ENCODE results near the gene TMEM108. TPM values are rescaled to one million over a fixed set of nuclear protein-coding genes. Genes with fewer than 3 reads are reported as not detected.
A peak's percentile ranks its signal among the peaks of the same experiment; 100 is the strongest.

The TMEM108 gene
- total and polyA plus RNA-seq, 5 donors from 2014 or later, result 0.11 TPM; not detected in 4

DNA sequence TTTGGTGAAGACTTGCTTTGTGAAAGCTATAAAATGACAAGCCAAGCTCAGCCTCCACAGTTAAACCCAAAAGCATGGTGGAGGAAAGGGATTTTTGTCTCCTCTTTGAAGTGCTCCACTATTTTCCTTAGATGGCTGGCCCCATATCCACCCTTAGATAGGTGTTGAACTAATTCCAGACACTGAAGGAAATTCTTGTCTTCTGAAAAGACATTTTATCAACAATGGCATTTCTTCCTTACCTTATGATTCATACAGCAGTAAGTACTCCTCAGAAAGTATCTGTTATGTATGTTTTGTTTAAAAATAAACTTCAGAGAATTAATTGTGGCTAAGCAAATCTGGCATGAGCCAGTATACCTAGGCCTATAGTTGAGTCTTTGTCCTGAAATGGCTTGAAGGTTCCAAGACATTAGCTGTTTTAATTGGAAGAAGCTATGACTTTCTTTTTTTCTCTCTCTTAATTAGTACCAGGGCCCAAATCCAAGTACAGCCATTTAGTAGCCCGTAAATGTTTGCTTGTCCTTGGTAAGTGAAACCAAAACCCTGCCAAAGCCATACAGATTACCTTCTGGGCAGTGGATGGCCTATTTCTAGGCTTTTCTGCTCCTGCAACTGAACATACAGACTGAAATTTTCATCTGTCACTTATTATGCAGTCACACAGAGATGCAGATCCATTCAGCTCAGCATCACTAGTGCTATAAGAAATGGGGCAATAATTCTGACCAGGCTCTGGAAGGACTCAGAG lies 356.5 kb downstream of the TMEM108 start:
- H3K27me3 ChIP-seq (ENCODE audit: control insufficient read depth, insufficient read depth, low read length), result no peaks in the 10 kb centered on the region
- H3K4me1 Mint-ChIP-seq, result peaks cover 0 to 14% (median 5%) of the 10 kb centered on the region in 4 donors

DNA sequence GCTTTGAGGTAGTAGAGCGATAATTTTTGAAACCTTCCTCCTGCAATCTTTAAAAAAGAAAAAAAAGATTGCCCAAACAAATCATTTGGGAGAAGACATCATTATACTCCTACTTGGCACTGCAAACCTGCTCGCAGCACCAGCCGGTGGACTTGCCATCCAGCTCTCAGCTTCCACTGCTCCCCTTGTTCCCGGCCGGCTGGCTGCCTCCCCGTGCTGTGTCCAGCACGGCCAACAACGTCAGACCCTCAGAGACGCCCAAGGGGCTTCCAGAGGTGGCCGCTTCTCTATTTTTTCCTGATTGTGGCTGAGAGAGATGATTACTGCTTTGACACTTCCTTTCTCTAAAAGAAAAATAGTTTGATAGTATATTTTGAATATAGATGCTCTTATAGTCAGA lies 358.7 kb downstream of the TMEM108 start:
- DNase-seq (no peak), ATAC-seq (ENCODE audit: low read depth in 2 of 2) (no peak)
- Mint-ChIP-seq H3K27me3 (no peaks in the 10 kb centered on the region), H3K9me3 (peaks cover 0 to 2% (median 0%) of the 10 kb centered on the region in 7 donors), H3K4me3 (no peak overlapping the region), H3K4me1 (peaks cover 0 to 12% (median 5%) of the 10 kb centered on the region in 4 donors), H3K27ac (no peak overlapping the region), H3K36me3 (no peaks in the 10 kb centered on the region)
- no peak overlapping the region for H3K4me3 ChIP-seq (ENCODE audit: low read depth, low read length)
- H3K36me3 ChIP-seq (ENCODE audit: control insufficient read depth, insufficient read depth, low read length), result no peaks in the 10 kb centered on the region
- H3K4me1 ChIP-seq (ENCODE audit: control insufficient read depth, insufficient read depth, low read length, poor library complexity, severe bottlenecking), result no peaks in the 10 kb centered on the region
- H3K27ac ChIP-seq (ENCODE audit: insufficient read depth, low read length, poor library complexity, severe bottlenecking), result no peak overlapping the region
- no peaks in the 10 kb centered on the region for H3K27me3 ChIP-seq (ENCODE audit: control insufficient read depth, insufficient read depth, low read length)
- H3K9me3 ChIP-seq (ENCODE audit: control insufficient read depth in 2 of 2, low read length in 2 of 2), result no peaks in the 10 kb centered on the region

More for the DNA sequence above, 356.5 kb downstream of the TMEM108 start:
- no peaks in the 10 kb centered on the region for H3K9me3 ChIP-seq (ENCODE audit: control insufficient read depth in 2 of 2, low read length in 2 of 2)
- no peaks in the 10 kb centered on the region for H3K36me3 Mint-ChIP-seq
- H3K9me3 Mint-ChIP-seq, result peaks cover 0 to 2% (median 0%) of the 10 kb centered on the region in 7 donors
- DNase-seq, result no peak
- H3K36me3 ChIP-seq (ENCODE audit: control insufficient read depth, insufficient read depth, low read length), result no peaks in the 10 kb centered on the region
- H3K4me1 ChIP-seq (ENCODE audit: control insufficient read depth, insufficient read depth, low read length, poor library complexity, severe bottlenecking), result no peaks in the 10 kb centered on the region
- H3K27ac Mint-ChIP-seq, result peak overlapping the region in 2 of 3 donors; percentile 7 to 52
- no peak overlapping the region for H3K27ac ChIP-seq (ENCODE audit: insufficient read depth, low read length, poor library complexity, severe bottlenecking)
- no peak overlapping the region for H3K4me3 Mint-ChIP-seq
- H3K4me3 ChIP-seq (ENCODE audit: low read depth, low read length), result no peak overlapping the region
- ATAC-seq (ENCODE audit: low read depth in 2 of 2), result no peak
- no peaks in the 10 kb centered on the region for H3K27me3 Mint-ChIP-seq

DNA sequence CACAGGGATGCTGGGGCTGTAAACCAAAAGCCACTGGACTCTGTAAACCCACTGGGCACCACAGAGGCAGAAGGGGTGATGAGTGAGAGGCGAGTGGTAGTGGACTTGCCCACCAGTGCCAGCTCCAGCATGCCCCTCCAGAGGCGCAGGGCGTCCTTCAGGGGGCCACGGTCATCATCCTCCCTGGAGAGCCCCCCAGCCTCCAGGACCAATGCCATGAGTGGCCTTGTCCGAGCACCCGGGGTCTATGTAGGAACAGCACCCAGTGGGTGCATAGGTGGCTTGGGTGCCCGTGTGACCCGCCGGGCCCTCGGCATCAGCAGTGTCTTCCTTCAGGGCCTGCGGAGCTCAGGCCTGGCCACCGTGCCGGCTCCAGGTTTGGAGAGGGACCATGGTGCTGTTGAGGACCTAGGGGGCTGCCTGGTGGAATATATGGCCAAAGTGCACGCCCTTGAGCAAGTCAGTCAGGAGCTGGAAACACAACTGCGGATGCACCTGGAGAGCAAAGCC lies 361.9 kb downstream of the TMEM108 start, which contains the start of gene BFSP2:
BFSP2 (plus strand) TSS at position 51 of the 510 bp plus-strand sequence; CDS start at position 79, 28 bp downstream.
- peaks cover 0 to 6% (median 3%) of the 10 kb centered on the region in 4 donors for H3K4me1 Mint-ChIP-seq
- H3K4me1 ChIP-seq (ENCODE audit: control insufficient read depth, insufficient read depth, low read length, poor library complexity, severe bottlenecking), result no peaks in the 10 kb centered on the region
- no peak within 1 kb of the TSS for H3K4me3 Mint-ChIP-seq
- H3K27me3 Mint-ChIP-seq, result no peaks in the 10 kb centered on the region
- ATAC-seq (ENCODE audit: low read depth in 2 of 2) (no peak), DNase-seq (no peak)
- no peak within 1 kb of the TSS for H3K27ac Mint-ChIP-seq
- H3K9me3 ChIP-seq (ENCODE audit: control insufficient read depth in 2 of 2, low read length in 2 of 2), result no peaks in the 10 kb centered on the region
- peaks cover 0 to 2% (median 0%) of the 10 kb centered on the region in 7 donors for H3K9me3 Mint-ChIP-seq
- H3K36me3 ChIP-seq (ENCODE audit: control insufficient read depth, insufficient read depth, low read length), result no peaks in the 10 kb centered on the region
- no peak within 1 kb of the TSS for H3K27ac ChIP-seq (ENCODE audit: insufficient read depth, low read length, poor library complexity, severe bottlenecking)
- no peak within 1 kb of the TSS for H3K4me3 ChIP-seq (ENCODE audit: low read depth, low read length)
- H3K36me3 Mint-ChIP-seq, result no peaks in the 10 kb centered on the region
- no peaks in the 10 kb centered on the region for H3K27me3 ChIP-seq (ENCODE audit: control insufficient read depth, insufficient read depth, low read length)

DNA sequence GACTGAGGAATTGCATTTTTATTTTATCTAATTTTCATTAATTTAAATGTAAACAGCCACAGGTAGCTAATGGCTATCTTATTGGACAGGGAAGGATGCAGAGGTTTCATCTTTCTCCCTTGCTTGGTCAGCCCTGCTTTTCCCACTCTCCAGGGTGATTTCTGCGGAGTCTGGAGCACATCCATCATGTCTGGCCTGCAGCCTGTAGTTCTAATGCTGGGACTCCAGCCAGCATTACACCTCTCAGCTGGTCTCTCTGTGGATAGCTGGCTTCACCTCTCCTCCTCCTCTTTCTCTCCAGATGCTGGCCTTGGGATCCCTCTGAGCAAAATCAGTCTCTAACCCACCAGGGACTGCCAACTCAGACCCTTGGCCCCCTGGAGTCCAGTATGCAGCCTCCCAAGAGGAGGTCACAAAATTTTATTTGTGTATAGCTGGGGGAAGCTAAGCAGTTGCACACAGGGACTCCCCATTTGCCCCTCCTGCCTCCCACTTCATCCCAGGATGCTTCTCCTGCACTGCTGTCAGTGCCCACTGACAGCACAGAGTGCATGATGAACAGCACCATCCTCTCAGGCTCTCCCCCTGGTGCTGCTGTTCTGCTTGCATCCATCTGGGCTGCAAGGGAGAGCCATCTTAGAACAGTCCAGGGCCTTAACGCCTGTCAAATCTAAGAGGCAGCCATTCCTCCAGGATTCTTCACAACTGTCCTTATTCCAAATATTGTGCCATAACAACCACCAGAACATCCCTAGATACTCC lies 363.4 kb downstream of the TMEM108 start:
- DNase-seq (no peak), ATAC-seq (ENCODE audit: low read depth in 2 of 2) (no peak)
- Mint-ChIP-seq H3K4me1 (no peaks in the 10 kb centered on the region), H3K27me3 (no peaks in the 10 kb centered on the region), H3K36me3 (no peaks in the 10 kb centered on the region), H3K9me3 (peaks cover 0 to under 1% (median 0%) of the 10 kb centered on the region in 7 donors), H3K4me3 (no peak overlapping the region), H3K27ac (no peak overlapping the region)
- no peaks in the 10 kb centered on the region for H3K36me3 ChIP-seq (ENCODE audit: control insufficient read depth, insufficient read depth, low read length)
- H3K4me3 ChIP-seq (ENCODE audit: low read depth, low read length), result no peak overlapping the region
- H3K9me3 ChIP-seq (ENCODE audit: control insufficient read depth in 2 of 2, low read length in 2 of 2), result no peaks in the 10 kb centered on the region
- no peak overlapping the region for H3K27ac ChIP-seq (ENCODE audit: insufficient read depth, low read length, poor library complexity, severe bottlenecking)
- H3K27me3 ChIP-seq (ENCODE audit: control insufficient read depth, insufficient read depth, low read length), result no peaks in the 10 kb centered on the region
- H3K4me1 ChIP-seq (ENCODE audit: control insufficient read depth, insufficient read depth, low read length, poor library complexity, severe bottlenecking), result no peaks in the 10 kb centered on the region

DNA sequence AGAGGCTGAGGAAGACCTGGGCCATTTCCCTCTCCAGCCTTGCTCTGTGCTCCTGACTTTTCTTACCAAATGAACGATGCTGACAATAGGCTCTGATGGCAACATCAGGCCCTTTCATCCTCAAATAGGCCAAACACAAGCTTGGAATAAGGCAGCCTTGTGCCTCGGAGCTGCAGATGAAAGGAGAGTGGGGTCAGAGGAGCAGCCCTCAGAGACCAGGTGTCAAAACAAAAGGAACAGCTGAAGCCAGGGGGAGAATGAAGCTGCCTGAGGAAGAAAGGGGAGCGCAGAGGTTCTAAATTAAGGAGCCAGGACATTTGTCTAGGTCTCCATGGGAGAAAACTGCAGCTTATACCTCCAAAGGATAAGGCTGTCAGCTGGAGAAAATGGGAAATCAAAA lies 366.7 kb downstream of the TMEM108 start:
- Histone ChIP-seq H3K27me3 (ENCODE audit: control insufficient read depth, insufficient read depth, low read length) (no peaks in the 10 kb centered on the region), H3K27ac (ENCODE audit: insufficient read depth, low read length, poor library complexity, severe bottlenecking) (no peak overlapping the region), H3K4me3 (ENCODE audit: low read depth, low read length) (no peak overlapping the region), H3K9me3 (ENCODE audit: control insufficient read depth in 2 of 2, low read length in 2 of 2) (no peaks in the 10 kb centered on the region), H3K4me1 (ENCODE audit: control insufficient read depth, insufficient read depth, low read length, poor library complexity, severe bottlenecking) (no peaks in the 10 kb centered on the region), H3K36me3 (ENCODE audit: control insufficient read depth, insufficient read depth, low read length) (no peaks in the 10 kb centered on the region)
- Mint-ChIP-seq H3K27ac (peak overlapping the region in 1 of 3 donors; percentile 61), H3K4me1 (no peaks in the 10 kb centered on the region), H3K4me3 (no peak overlapping the region), H3K36me3 (no peaks in the 10 kb centered on the region), H3K27me3 (no peaks in the 10 kb centered on the region), H3K9me3 (peaks cover 0 to 2% (median 0%) of the 10 kb centered on the region in 7 donors)
- DNase-seq (no peak), ATAC-seq (ENCODE audit: low read depth in 2 of 2) (no peak)

DNA sequence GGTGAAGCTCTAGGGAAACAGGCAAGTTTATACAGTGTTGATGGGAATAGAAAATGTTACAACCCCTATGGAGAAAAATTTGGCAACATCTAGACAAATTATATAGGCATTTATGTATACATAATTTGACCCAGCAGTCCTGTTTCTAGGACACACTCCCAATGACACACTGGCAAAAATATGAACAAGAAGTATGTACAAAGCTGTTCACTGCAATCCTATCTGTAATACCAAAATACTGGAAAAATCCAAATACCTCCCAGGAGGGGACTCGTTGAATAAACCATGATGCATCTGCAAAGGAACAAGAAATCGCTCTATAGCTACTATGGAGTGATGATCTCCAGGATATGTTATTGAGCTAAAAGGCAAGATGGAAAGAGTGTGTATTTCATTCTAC lies 370.2 kb downstream of the TMEM108 start:
- H3K4me3 Mint-ChIP-seq, result no peak overlapping the region
- no peak for ATAC-seq (ENCODE audit: low read depth in 2 of 2)

DNA sequence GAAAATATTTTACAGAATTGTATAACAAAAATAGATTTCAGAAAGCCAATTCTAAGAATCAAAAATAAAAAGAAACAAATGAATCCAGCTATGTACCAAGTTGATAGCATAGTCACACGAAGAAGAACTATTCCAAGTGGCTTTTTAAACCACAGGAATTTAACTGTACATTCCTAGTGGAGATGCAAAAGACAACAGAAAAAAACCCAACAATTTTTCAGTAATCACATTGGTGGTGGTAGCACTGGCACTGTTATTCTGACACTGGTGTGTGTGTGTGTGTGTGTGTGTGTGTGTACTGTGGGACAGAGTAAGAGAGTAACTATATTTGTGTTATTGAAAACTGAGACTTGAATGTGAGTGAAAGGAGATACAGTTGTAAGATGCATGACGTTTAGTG lies 370.8 kb downstream of the TMEM108 start:
- no peaks in the 10 kb centered on the region for H3K27me3 ChIP-seq (ENCODE audit: control insufficient read depth, insufficient read depth, low read length)
- no peaks in the 10 kb centered on the region for H3K36me3 Mint-ChIP-seq
- H3K27ac ChIP-seq (ENCODE audit: insufficient read depth, low read length, poor library complexity, severe bottlenecking), result no peak overlapping the region
- H3K4me3 ChIP-seq (ENCODE audit: low read depth, low read length), result no peak overlapping the region
- peaks cover 0 to 2% (median 0%) of the 10 kb centered on the region in 7 donors for H3K9me3 Mint-ChIP-seq
- H3K9me3 ChIP-seq (ENCODE audit: control insufficient read depth in 2 of 2, low read length in 2 of 2), result no peaks in the 10 kb centered on the region
- H3K27ac Mint-ChIP-seq, result no peak overlapping the region
- ATAC-seq (ENCODE audit: low read depth in 2 of 2) (no peak), DNase-seq (no peak)
- H3K4me3 Mint-ChIP-seq, result no peak overlapping the region
- peaks cover 4% of the 10 kb centered on the region for H3K27me3 Mint-ChIP-seq
- no peaks in the 10 kb centered on the region for H3K4me1 ChIP-seq (ENCODE audit: control insufficient read depth, insufficient read depth, low read length, poor library complexity, severe bottlenecking)
- H3K36me3 ChIP-seq (ENCODE audit: control insufficient read depth, insufficient read depth, low read length), result no peaks in the 10 kb centered on the region
- H3K4me1 Mint-ChIP-seq, result peaks cover 0 to 7% (median 0%) of the 10 kb centered on the region in 4 donors

More for the DNA sequence above, 370.2 kb downstream of the TMEM108 start:
- Mint-ChIP-seq H3K9me3 (peaks cover 0 to 2% (median 0%) of the 10 kb centered on the region in 7 donors), H3K27me3 (peaks cover 4% of the 10 kb centered on the region), H3K27ac (no peak overlapping the region), H3K36me3 (no peaks in the 10 kb centered on the region), H3K4me1 (peaks cover 0 to 3% (median 0%) of the 10 kb centered on the region in 4 donors)
- H3K9me3 ChIP-seq (ENCODE audit: control insufficient read depth in 2 of 2, low read length in 2 of 2), result no peaks in the 10 kb centered on the region
- H3K27ac ChIP-seq (ENCODE audit: insufficient read depth, low read length, poor library complexity, severe bottlenecking), result no peak overlapping the region
- no peaks in the 10 kb centered on the region for H3K4me1 ChIP-seq (ENCODE audit: control insufficient read depth, insufficient read depth, low read length, poor library complexity, severe bottlenecking)
- H3K4me3 ChIP-seq (ENCODE audit: low read depth, low read length), result no peak overlapping the region
- DNase-seq, result no peak
- no peaks in the 10 kb centered on the region for H3K36me3 ChIP-seq (ENCODE audit: control insufficient read depth, insufficient read depth, low read length)
- no peaks in the 10 kb centered on the region for H3K27me3 ChIP-seq (ENCODE audit: control insufficient read depth, insufficient read depth, low read length)

Measured in CD4-positive, CD25-positive, alpha-beta regulatory T cell (primary cell).